ENCODE measurements around the gene PITRM1.
"Not testable (repeated sequence)": the region's sequence is repeated elsewhere in the genome, so short reads cannot be mapped to it uniquely, and the experiment has no call there.

DNA sequence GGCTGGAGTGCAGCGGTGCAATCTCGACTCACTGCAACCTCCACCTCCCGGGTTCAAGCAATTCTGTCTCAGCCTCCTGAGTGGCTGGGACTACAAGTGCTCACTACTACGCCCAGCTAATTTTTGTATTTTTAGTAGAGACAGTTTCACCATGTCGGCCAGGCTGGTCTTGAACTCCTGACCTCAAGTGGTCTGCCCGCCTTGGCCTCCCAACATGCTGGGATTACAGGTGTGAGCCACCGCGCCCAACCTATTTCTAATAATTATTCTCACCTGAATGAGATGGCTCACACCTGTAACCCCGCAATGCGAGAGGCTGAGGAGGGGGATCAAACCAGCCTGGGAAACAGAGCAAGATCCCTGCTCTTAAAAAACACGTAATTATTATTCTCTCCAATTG lies 1.1 kb downstream of the PITRM1 start:
- TF ChIP-seq, protein P1, sequence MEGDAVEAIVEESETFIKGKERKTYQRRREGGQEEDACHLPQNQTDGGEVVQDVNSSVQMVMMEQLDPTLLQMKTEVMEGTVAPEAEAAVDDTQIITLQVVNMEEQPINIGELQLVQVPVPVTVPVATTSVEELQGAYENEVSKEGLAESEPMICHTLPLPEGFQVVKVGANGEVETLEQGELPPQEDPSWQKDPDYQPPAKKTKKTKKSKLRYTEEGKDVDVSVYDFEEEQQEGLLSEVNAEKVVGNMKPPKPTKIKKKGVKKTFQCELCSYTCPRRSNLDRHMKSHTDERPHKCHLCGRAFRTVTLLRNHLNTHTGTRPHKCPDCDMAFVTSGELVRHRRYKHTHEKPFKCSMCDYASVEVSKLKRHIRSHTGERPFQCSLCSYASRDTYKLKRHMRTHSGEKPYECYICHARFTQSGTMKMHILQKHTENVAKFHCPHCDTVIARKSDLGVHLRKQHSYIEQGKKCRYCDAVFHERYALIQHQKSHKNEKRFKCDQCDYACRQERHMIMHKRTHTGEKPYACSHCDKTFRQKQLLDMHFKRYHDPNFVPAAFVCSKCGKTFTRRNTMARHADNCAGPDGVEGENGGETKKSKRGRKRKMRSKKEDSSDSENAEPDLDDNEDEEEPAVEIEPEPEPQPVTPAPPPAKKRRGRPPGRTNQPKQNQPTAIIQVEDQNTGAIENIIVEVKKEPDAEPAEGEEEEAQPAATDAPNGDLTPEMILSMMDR (IDR thresholded peaks at IDR 0.05): not testable (repeated sequence)
- not testable (repeated sequence) for TF ChIP-seq POLR2AphosphoS5, POLR2A, EP300 (IDR thresholded peaks at IDR 0.05)

Data from upper lobe of left lung (tissue), 4 donors.